Stimulated activated naive CD4-positive, alpha-beta T cell treated with Interleukin-2 at 50 U/mL for 16 hours (primary cell): ENCODE measurements around the gene NDC80.
"Not testable (repeated sequence)": the region's sequence is repeated elsewhere in the genome, so short reads cannot be mapped to it uniquely, and the experiment has no call there.

ENCODE experiments used
- DNase-seq: peaks from one replicate; lab custom pipeline; 2025; lab: John Stamatoyannopoulos, UW

Gene NDC80

GRCh38 chr18:2571200-2572170 lies at the start of gene NDC80, which contains the start of gene METTL4:
TSS of gene NDC80 (plus strand) at chr18:2571557. CDS start at chr18:2572986, 1,429 bp downstream.
TSS of gene METTL4 (minus strand) at chr18:2571505. CDS start at chr18:2567216, 4,289 bp downstream.
- DNase-seq, result peak; percentile 79

DNA sequence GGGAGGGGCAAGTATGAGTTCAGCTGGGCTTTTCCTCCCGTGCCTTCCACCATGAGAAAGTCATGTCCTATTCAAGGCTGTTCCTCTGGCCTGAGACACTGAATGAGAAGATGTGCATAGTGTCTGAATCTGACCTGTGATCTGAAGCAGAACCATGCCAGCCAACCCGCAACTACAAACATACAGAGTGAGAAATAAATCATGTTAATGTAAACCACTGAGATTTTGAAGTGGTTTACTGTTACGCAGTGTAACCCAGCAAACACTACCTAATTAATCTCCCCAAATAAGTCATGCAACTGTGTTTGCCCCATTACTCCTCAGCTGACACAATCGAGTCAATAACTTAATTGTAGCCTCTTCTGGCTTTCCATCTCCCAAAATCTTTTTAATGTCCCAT lies 49.2 kb upstream of the NDC80 start:
- no peak for DNase-seq

- DNase-seq, result not testable (repeated sequence)
Observed at GRCh38 chr18:2524794-2525198, 46.6 kb upstream of the NDC80 start.

GRCh38 chr18:2526329-2526728 lies 45.0 kb upstream of the NDC80 start:
- no peak for DNase-seq

GRCh38 chr18:2529154-2529553 lies 42.2 kb upstream of the NDC80 start:
- no peak for DNase-seq

GRCh38 chr18:2531751-2532150 lies 39.6 kb upstream of the NDC80 start:
- DNase-seq, result no peak

DNA sequence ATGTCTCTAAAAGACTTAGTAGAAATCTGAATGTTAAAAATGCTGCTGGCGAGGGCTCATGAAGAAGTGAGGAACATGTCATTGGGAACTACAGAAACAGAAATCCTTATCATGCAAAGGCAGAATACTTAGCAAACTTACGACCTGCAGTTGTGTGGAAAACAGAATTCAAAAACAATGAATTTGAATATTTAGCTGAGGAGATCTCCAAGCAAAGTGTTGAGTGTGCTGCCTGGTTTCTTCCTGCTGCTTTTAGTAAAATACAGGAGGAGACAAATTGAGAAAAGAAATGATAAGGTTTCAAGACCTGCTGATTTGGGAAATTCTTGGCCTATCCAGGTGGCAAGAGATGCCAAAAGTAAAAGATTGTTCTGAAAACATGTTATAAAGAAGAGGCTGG lies 38.6 kb upstream of the NDC80 start:
- no peak for DNase-seq

DNA sequence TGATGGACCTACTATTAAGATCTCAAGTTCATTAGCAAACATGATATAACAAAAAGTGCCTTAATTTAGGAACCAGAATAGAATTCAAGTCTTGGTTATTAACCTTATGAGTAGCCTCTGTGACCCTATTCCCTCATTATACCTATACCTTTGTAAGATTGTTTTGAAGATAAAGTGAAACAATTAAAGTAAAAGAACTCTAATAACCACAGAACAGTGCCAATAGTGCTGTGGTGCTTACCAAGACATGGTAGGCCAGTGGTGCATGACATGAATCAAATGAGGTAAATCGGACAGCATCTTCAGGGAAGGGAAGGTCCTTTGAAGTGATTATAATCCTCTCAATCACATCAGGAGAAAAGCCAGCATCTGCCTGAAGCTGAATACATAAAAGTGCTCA lies 36.5 kb upstream of the NDC80 start:
- DNase-seq, result no peak

- no peak for DNase-seq
Observed at GRCh38 chr18:2535419-2535910, 35.9 kb upstream of the NDC80 start.

- DNase-seq, result no peak
Observed at GRCh38 chr18:2536063-2536462, 35.3 kb upstream of the NDC80 start.

DNA sequence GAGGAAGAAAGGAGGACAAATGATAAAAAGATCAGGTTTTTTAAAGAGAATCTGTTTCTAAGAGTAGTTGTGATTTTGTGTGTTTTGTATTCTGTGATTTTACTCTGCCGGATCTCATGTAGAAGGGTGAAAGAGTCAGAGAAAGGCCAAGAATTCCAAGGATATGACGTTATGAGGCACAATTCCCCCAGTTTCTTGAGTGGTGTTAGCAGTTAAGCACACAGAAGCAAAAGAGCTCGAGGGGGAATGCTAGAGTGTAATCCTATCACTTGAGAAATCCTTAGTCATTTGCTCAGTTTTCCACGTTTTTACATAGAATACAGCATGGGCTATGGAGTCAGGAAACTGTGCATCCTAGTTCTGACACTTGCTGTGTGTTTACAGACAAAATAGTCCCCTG lies 34.9 kb upstream of the NDC80 start:
- DNase-seq, result no peak

DNA sequence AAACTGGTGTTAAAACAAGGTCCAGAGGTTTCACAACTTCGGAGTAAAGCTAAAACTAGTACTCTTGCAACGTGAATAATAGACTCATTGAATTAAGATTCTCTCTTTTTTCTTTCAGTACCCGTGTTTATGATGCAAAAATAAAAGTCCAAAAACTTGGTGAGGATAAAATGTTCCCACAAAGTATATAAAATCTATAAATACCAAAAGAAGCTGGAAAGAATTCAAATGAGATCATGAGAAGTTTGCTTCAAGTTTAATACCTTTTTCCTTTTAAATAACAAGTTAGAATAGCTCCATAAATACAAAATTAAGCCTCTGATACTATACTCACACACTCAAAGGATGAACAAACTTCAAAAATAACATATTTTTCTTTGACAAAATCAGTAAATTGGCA lies 34.1 kb upstream of the NDC80 start:
- DNase-seq, result no peak

DNA sequence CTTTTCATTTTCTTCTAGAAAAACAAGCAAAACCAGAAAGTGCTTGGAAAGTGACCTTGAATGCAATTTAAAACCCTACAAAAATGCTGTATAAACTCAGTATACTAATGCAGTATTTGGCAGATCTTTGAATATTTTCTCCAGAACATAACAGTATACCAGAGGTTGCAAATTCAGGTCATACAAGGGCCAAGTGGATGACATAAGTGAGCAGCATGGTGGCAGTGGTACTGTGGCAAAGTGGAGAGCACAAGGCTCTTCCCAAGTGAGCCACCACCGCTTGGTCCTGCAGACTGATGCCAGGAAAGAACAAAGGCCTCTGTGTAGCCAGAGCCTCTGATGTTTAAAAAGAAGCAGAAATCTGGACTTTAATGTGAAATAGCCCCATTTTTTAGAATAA lies 33.1 kb upstream of the NDC80 start:
- DNase-seq, result no peak

- no peak for DNase-seq
Observed at GRCh38 chr18:2538844-2539243, 32.5 kb upstream of the NDC80 start.

- no peak for DNase-seq
Observed at GRCh38 chr18:2540575-2540974, 30.8 kb upstream of the NDC80 start.

DNA sequence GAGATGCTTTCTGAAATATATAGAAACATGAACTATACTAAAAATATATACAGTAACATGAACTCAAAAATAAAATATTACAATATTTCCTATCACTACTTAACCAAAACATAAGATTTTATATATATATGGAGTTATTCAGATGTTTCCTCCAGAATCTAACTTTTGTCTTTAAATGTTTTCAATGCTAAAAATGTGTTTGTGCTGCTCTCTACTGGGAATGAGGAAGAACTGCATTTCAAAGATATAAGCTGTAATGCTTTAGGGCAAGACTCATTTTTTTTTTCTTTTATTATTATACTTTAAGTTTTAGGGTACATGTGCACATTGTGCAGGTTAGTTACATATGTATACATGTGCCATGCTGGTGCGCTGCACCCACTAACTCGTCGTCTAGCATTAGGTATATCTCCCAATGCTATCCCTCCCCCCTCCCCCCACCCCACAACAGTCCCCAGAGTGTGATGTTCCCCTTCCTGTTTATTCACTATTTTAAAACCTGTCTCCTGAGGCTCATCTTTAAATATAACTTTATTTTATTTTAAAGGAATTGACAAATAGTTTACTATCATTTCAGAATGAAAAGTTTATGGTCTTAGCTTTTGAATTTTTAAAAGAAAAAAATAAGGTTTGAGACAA lies 29.3 kb upstream of the NDC80 start:
- DNase-seq, result not testable (repeated sequence)

GRCh38 chr18:2545155-2545554 lies 26.2 kb upstream of the NDC80 start:
- DNase-seq, result no peak

DNA sequence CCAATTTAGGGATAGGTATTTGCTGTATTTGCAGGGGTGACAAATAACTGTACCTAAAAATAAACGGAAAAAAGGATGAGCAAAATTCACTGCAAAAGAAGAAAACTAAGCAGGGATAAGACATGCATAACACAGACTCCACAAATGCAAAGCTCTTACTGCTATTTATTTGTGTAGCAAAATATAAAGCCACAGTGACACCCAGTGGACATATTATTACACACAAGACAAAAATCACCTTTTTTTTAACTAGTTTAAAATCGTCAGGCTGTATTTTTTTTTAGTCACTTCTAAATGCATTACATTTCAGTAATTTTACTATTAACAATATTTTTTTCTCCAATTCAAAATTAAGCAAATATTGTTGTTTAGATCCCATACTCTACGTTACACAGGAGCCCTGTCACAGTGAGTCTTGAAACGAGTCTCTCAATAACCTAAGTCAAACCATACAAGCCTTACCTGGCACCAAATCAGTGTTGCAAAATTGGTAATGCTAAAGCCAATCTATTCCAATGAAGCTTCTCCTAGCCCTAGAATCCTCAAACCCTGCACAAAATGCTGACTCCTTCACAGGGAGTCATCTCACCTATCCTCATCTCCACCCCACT lies 23.8 kb upstream of the NDC80 start:
- DNase-seq, result no peak

DNA sequence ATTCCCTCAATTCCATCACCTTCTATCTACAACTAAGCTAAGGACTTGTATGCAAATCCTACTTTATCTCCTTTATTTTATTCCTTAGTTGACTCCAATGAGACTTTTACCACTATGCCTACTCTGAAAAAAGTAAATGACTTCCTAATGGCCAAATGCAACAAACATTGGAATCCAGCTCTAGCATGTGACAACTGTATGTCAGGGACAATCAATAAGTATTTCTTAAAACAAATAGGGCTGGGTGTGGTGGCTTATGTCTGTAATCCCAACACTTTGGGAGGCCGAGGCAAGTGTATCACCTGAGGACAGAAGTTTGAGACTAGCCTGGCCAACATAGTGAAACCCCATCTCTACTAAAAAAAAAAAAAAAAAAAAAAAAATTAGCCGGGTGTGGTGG lies 21.9 kb upstream of the NDC80 start:
- no peak for DNase-seq

GRCh38 chr18:2551425-2551824 lies 19.9 kb upstream of the NDC80 start:
- no peak for DNase-seq

- no peak for DNase-seq
Observed at GRCh38 chr18:2554696-2555095, 16.7 kb upstream of the NDC80 start.

- no peak for DNase-seq
Observed at GRCh38 chr18:2555895-2556294, 15.5 kb upstream of the NDC80 start.

DNA sequence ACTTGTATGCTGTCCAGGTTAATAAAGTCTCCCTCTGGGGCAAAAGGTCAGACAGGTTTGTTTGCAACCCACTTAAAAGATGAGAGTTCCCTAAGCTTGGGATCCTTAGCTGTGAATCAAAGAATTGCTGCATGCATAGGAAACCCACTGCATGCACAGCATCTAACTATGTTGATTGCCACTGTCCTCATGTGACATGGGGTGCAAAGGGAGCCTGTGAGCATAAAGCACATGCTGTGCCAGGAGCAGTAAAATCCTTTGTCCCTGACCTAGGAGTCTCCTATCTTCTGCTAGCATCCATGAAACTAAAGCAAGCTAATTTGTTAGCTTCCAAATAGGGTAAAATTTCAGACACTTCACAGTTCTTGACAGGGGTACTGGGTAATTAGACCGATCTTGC lies 13.8 kb upstream of the NDC80 start:
- no peak for DNase-seq
